PC-3 (cell line): Measurements from ENCODE around the gene ZNF692. TPM values are rescaled to one million over a fixed set of nuclear protein-coding genes. Genes with fewer than 3 reads are reported as not detected.
A peak's percentile ranks its signal among the peaks of the same experiment; 100 is the strongest.

Experiments used
- ATAC-seq: fragments of 200-7000 bp; cut with Tn5 transposase; 2 replicates; pipeline ENCODE4 v1.9.1; 2020; ENCODE audit warnings: mild to moderate bottlenecking, moderate library complexity
- BruUV-seq: library from RNA; stranded (reverse); fragments of 400-500 nt; replicated peaks from 2 replicates; lab custom pipeline; 2021; lab: Mats Ljungman, UMichigan
- CTCF ChIA-PET: fragments of 300-600 bp; sonication (Branson Sonifier 250); formaldehyde crosslinking; loops from one replicate; lab custom pipeline; 2022; ENCODE audit warnings: antibody characterized with exemption; lab: Charles Lee
- POLR2A ChIA-PET: fragments of 300-600 bp; sonication (Branson Sonifier 250); formaldehyde crosslinking; loops from one replicate; lab custom pipeline; 2022; ENCODE audit warnings: antibody characterized with exemption; ENCODE audit not compliant: unreplicated experiment; lab: Charles Lee
- DNase-seq: peaks from one replicate; pipeline ENCODE4 v3.0.0-alpha.2; 2015
- H2AFZ ChIP-seq: fragments of 300-600 bp; sonication (generic); 2 replicates; pipeline ENCODE4 v1.6.0; 2016; ENCODE audit warnings: antibody characterized with exemption, low read length
- H3F3A ChIP-seq: fragments of 300-600 bp; sonication (generic); one replicate; pipeline ENCODE4 v1.6.0; 2017; ENCODE audit warnings: antibody characterized with exemption, low read length, control low read depth, mild to moderate bottlenecking; ENCODE audit not compliant: unreplicated experiment
- H3K27ac ChIP-seq: fragments of 300-600 bp; sonication (generic); 2 replicates; pipeline ENCODE4 v1.5.1; 2016; ENCODE audit warnings: mild to moderate bottlenecking, low read length
- H3K27me3 ChIP-seq: fragments of 300-600 bp; sonication (generic); 2 replicates; pipeline ENCODE4 v1.6.1; 2016; ENCODE audit warnings: low read length, mixed read lengths
- H3K36me3 ChIP-seq: fragments of 300-600 bp; sonication (generic); 2 replicates; pipeline ENCODE4 v1.6.1; 2016; ENCODE audit warnings: low read depth, mixed run types, low read length, mixed read lengths
- H3K4me1 ChIP-seq: fragments of 300-600 bp; sonication (generic); 2 replicates; pipeline ENCODE4 v1.5.1; 2016; ENCODE audit warnings: low read length; ENCODE audit not compliant: insufficient read depth
- H3K4me2 ChIP-seq: fragments of 300-600 bp; sonication (generic); 2 replicates; pipeline ENCODE4 v1.6.0; 2016; ENCODE audit warnings: low read length
- H3K4me3 ChIP-seq: fragments of 300-600 bp; sonication (generic); 2 replicates; pipeline ENCODE4 v1.5.1; 2016; ENCODE audit warnings: mild to moderate bottlenecking, low read length, mixed read lengths
- H3K79me2 ChIP-seq: fragments of 300-600 bp; sonication (generic); 2 replicates; pipeline ENCODE4 v1.6.1; 2017; ENCODE audit warnings: low read length, mixed read lengths
- H3K9ac ChIP-seq: fragments of 300-600 bp; sonication (generic); 2 replicates; pipeline ENCODE4 v1.6.0; 2016; ENCODE audit warnings: mild to moderate bottlenecking, low read length
- H3K9me2 ChIP-seq: fragments of 300-600 bp; sonication (generic); replicated peaks from 2 replicates; pipeline ENCODE4 v1.6.1; 2016; ENCODE audit warnings: mixed run types, low read length, mixed read lengths
- H3K9me3 ChIP-seq: fragments of 300-600 bp; sonication (generic); 2 replicates; pipeline ENCODE4 v1.6.1; 2016; ENCODE audit warnings: low read length, mixed read lengths
- H4K20me1 ChIP-seq: fragments of 300-600 bp; sonication (generic); 2 replicates; pipeline ENCODE4 v1.6.1; 2016; ENCODE audit warnings: low read length, mixed read lengths
- CTCF ChIP-seq: fragments of 300-600 bp; sonication (generic); conservative IDR thresholded peaks from 2 replicates; pipeline ENCODE4 v1.5.1; 2017; ENCODE audit warnings: antibody characterized with exemption, low read depth, mild to moderate bottlenecking, low read length
- EZH2 ChIP-seq: fragments of 300-600 bp; sonication (generic); IDR thresholded peaks from one replicate; pipeline ENCODE4 v1.6.1; 2017; ENCODE audit warnings: antibody characterized with exemption, mild to moderate bottlenecking, low read length; ENCODE audit not compliant: unreplicated experiment
- EZH2phosphoT487 ChIP-seq: fragments of 300-600 bp; sonication (generic); IDR thresholded peaks from 2 replicates; pipeline ENCODE4 v1.6.1; 2018; ENCODE audit warnings: mild to moderate bottlenecking, antibody characterized with exemption, low read length, borderline replicate concordance
- intact Hi-C: fragments of 100-400 bp; cut with micrococcal nuclease; formaldehyde crosslinking; loops from 2 replicates; pipeline ENCODE4 v1.9.0; 2023
- total RNA-seq: library from RNA; depleted of rRNA; stranded (reverse); fragments of >200 nt; gene quantifications from 2 replicates; pipeline ENCODE4 v1.2.3, GENCODE V29; 2014

Gene ZNF692
- total RNA-seq, 1 experiment from 2014 or later = 85.4 TPM

- no peak for TF ChIP-seq EZH2phosphoT487
- TF ChIP-seq CTCF = no peak
- TF ChIP-seq EZH2 = no peak
- H2AFZ ChIP-seq = peak overlapping the region; percentile 80
- H3K9me3 ChIP-seq = no peaks in the 10 kb centered on the region
- POLR2A ChIA-PET = interaction anchor here (1.5 kb wide), 1 partner anchor 10 kb away, joined by 3 read pairs; no protein-coding TSS in a partner anchor
- DNase-seq = peak; percentile 80
- CTCF ChIA-PET = no interaction called here
- H3K4me2 ChIP-seq = peak overlapping the region; percentile 85
- no peaks in the 10 kb centered on the region for H3K36me3 ChIP-seq
- H3K79me2 ChIP-seq = peaks cover 4% of the 10 kb centered on the region
- ATAC-seq = peak; percentile 72
- H3K27ac ChIP-seq = no peak overlapping the region
- H3K9ac ChIP-seq = peak overlapping the region; percentile 12; the same call in 1 of the 2 replicates
- H3K4me3 ChIP-seq = peak overlapping the region; percentile 66
- H4K20me1 ChIP-seq = no peaks in the 10 kb centered on the region
- intact Hi-C loops = loop anchor here (1.0 kb wide), 1 partner anchor 10 kb away; no protein-coding TSS in a partner anchor
- BruUV-seq = no TSS peak
- no peaks in the 10 kb centered on the region for H3K9me2 ChIP-seq
- H3F3A ChIP-seq = no peaks in the 10 kb centered on the region
- no peaks in the 10 kb centered on the region for H3K27me3 ChIP-seq
- peaks cover 19% of the 10 kb centered on the region for H3K4me1 ChIP-seq
Measured at GRCh38 chr1:248862998-248863881, 4.4 kb upstream of the ZNF692 start.

- intact Hi-C loops = no loop called here
- ATAC-seq = no peak
- peak overlapping the region; percentile 85 for H3K4me2 ChIP-seq
- peaks cover 25% of the 10 kb centered on the region for H3K4me1 ChIP-seq
- peak overlapping the region; percentile 12; the same call in 1 of the 2 replicates for H3K9ac ChIP-seq
- no peaks in the 10 kb centered on the region for H3K36me3 ChIP-seq
- peak; percentile 30 for DNase-seq
- H3K27ac ChIP-seq = no peak overlapping the region
- ChIA-PET CTCF (no interaction called here), POLR2A (interaction anchor here (0.6 to 1.5 kb wide), 3 partner anchors 10 to 23 kb away, joined by 3 to 9 read pairs (median 3); no protein-coding TSS in a partner anchor)
- no peaks in the 10 kb centered on the region for H3K27me3 ChIP-seq
- peaks cover 10% of the 10 kb centered on the region for H3K79me2 ChIP-seq
- no peaks in the 10 kb centered on the region for H3F3A ChIP-seq
- no TSS peak for BruUV-seq
- no peaks in the 10 kb centered on the region for H3K9me3 ChIP-seq
- no peaks in the 10 kb centered on the region for H4K20me1 ChIP-seq
- peak overlapping the region; percentile 66 for H3K4me3 ChIP-seq
- H3K9me2 ChIP-seq = no peaks in the 10 kb centered on the region
- TF ChIP-seq EZH2phosphoT487 (no peak), EZH2 (no peak), CTCF (no peak)
- H2AFZ ChIP-seq = peak overlapping the region; percentile 80
Measured at GRCh38 chr1:248862695-248862997, 3.8 kb upstream of the ZNF692 start.
